ENCODE results near the gene CLEC18C.
"Not testable (repeated sequence)": the region's sequence is repeated elsewhere in the genome, so short reads cannot be mapped to it uniquely, and the experiment has no call there.

DNA sequence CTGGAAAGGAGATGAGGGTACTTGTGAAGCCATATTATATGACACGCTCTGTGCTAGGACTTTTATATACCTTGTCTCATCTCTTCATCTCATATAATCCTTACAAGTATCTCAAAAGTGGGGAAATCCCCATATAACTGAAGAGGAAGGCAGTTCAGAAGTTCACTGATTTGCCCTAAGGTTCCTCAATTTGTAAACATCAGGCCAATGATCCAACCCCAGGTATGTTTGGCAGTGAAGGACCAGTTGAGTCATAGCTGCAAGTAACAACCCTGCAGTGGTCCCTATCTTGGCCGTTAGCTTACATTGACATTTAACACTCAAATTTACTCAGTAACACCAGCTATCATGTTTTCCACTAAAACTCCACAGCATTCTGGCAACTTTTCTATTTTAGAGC, 45.0 kb downstream of the CLEC18C start:
- TF ChIP-seq CTCF (conservative IDR thresholded peaks at IDR 0.05; ENCODE audit: low read depth, low read length); EZH2 (IDR thresholded peaks at IDR 0.05; ENCODE audit: borderline replicate concordance, low read depth, low read length, poor library complexity, severe bottlenecking): not testable (repeated sequence)
